Hepatocyte (in vitro differentiated cells): Measurements from ENCODE around the gene GPC3. TPM values are rescaled to one million over a fixed set of nuclear protein-coding genes. Genes with fewer than 3 reads are reported as not detected.

Source experiments
- DNase-seq: peaks from one replicate; pipeline ENCODE4 v3.0.0-alpha.2; 2016; ENCODE audit warnings: low spot score
- H2AFZ ChIP-seq: fragments of 200-600 bp; sonication (generic); 2 replicates; pipeline ENCODE4 v1.6.0; 2016; ENCODE audit warnings: antibody characterized with exemption, mild to moderate bottlenecking
- H3K27ac ChIP-seq: fragments of 200-600 bp; sonication (generic); 2 replicates; pipeline ENCODE4 v1.5.1; 2016; ENCODE audit warnings: mild to moderate bottlenecking
- H3K27me3 ChIP-seq: fragments of 200-600 bp; sonication (generic); 2 replicates; pipeline ENCODE4 v1.6.1; 2016
- H3K36me3 ChIP-seq: fragments of 200-600 bp; sonication (generic); replicated peaks from 2 replicates; pipeline ENCODE4 v1.5.1; 2016; ENCODE audit warnings: low read depth; ENCODE audit not compliant: insufficient read depth
- H3K4me1 ChIP-seq: fragments of 200-600 bp; sonication (generic); 2 replicates; pipeline ENCODE4 v1.5.1; 2016; ENCODE audit warnings: mild to moderate bottlenecking, moderate library complexity; ENCODE audit not compliant: insufficient read depth
- H3K4me2 ChIP-seq: fragments of 200-600 bp; sonication (generic); 2 replicates; pipeline ENCODE4 v1.6.0; 2016
- H3K4me3 ChIP-seq: fragments of 200-600 bp; sonication (generic); 2 replicates; pipeline ENCODE4 v1.5.1; 2016; ENCODE audit warnings: mild to moderate bottlenecking
- H3K79me2 ChIP-seq: fragments of 200-600 bp; sonication (generic); 2 replicates; pipeline ENCODE4 v1.6.0; 2017; ENCODE audit warnings: mild to moderate bottlenecking
- H3K9me2 ChIP-seq: fragments of 200-600 bp; sonication (generic); replicated peaks from 2 replicates; pipeline ENCODE4 v1.6.0; 2017; ENCODE audit warnings: mild to moderate bottlenecking; ENCODE audit not compliant: insufficient read depth
- H3K9me3 ChIP-seq: fragments of 200-600 bp; sonication (generic); 2 replicates; pipeline ENCODE4 v1.5.1; 2016; ENCODE audit warnings: low read depth, mild to moderate bottlenecking
- H4K20me1 ChIP-seq: fragments of 200-600 bp; sonication (generic); 2 replicates; pipeline ENCODE4 v1.6.0; 2016; ENCODE audit warnings: mild to moderate bottlenecking; ENCODE audit not compliant: insufficient read depth, poor library complexity, severe bottlenecking
- CTCF ChIP-seq: fragments of 200-600 bp; sonication (generic); IDR thresholded peaks from 2 replicates; pipeline ENCODE4 v1.5.1; 2016; ENCODE audit warnings: antibody characterized with exemption, mild to moderate bottlenecking; ENCODE audit not compliant: poor library complexity
- EZH2 ChIP-seq: fragments of 200-600 bp; sonication (generic); IDR thresholded peaks from 2 replicates; pipeline ENCODE4 v1.6.1; 2016; ENCODE audit warnings: antibody characterized with exemption, mild to moderate bottlenecking, borderline replicate concordance
- EZH2phosphoT487 ChIP-seq: fragments of 200-600 bp; sonication (generic); IDR thresholded peaks from one replicate; pipeline ENCODE4 v1.6.1; 2018; ENCODE audit warnings: antibody characterized with exemption, mild to moderate bottlenecking, low read depth, moderate library complexity; ENCODE audit not compliant: unreplicated experiment, severe bottlenecking
- WGBS: methylation state at CpG from one replicate; pipeline ENCODE4 v1.1.6; 2016; ENCODE audit warnings: low lambda C conversion rate; ENCODE audit errors: missing lambda C conversion rate; 5-methylcytosine and 5-hydroxymethylcytosine counted together
- polyA plus RNA-seq: library from polyadenylated mRNA; unstranded; fragments of >200 nt; fragmentation: Nextera tagmentation; extraction: Ambion mirVana; gene quantifications from 2 replicates; pipeline ENCODE4 v1.2.1, GENCODE V29; 2016
- total RNA-seq: library from RNA; depleted of rRNA; stranded (reverse); fragments of >200 nt; gene quantifications from 2 replicates; pipeline ENCODE4 v1.2.3, GENCODE V29; 2014

Gene GPC3
- total and polyA plus RNA-seq, 2 experiments from 2014 or later: 789 to 860 TPM

- H3K36me3 ChIP-seq: no peaks in the 10 kb centered on the region
Measured at GRCh38 chrX:133654811-133655210, 330.6 kb downstream of the GPC3 start.

GRCh38 chrX:133653358-133653757 is 332.0 kb downstream of the GPC3 start:
- Histone ChIP-seq H3K4me1 (peaks cover 4% of the 10 kb centered on the region), H3K27me3 (no peaks in the 10 kb centered on the region), H3K9me2 (no peaks in the 10 kb centered on the region), H3K36me3 (no peaks in the 10 kb centered on the region), H3K9me3 (no peaks in the 10 kb centered on the region), H3K4me2 (no peak overlapping the region), H2AFZ (no peak overlapping the region), H3K79me2 (no peaks in the 10 kb centered on the region), H4K20me1 (no peaks in the 10 kb centered on the region), H3K4me3 (no peak overlapping the region), H3K27ac (no peak overlapping the region)
- no peak for DNase-seq
- TF ChIP-seq EZH2phosphoT487 (no peak), EZH2 (no peak), CTCF (no peak)
- 68% methylated on average over 2 of the region's 2 CpGs for WGBS

More at GRCh38 chrX:133654811-133655210, 330.6 kb downstream of the GPC3 start:
- no peak overlapping the region for H3K27ac ChIP-seq
- no peaks in the 10 kb centered on the region for H4K20me1 ChIP-seq
- H3K9me2 ChIP-seq: no peaks in the 10 kb centered on the region
- H3K4me1 ChIP-seq: peaks cover 4% of the 10 kb centered on the region
- DNase-seq: no peak
- H2AFZ ChIP-seq: no peak overlapping the region
- TF ChIP-seq EZH2 (no peak), EZH2phosphoT487 (no peak), CTCF (no peak)
- no peak overlapping the region for H3K4me2 ChIP-seq
- H3K4me3 ChIP-seq: no peak overlapping the region
- no peaks in the 10 kb centered on the region for H3K27me3 ChIP-seq
- no peaks in the 10 kb centered on the region for H3K79me2 ChIP-seq
- no peaks in the 10 kb centered on the region for H3K9me3 ChIP-seq

- Histone ChIP-seq H3K27me3 (no peaks in the 10 kb centered on the region), H3K27ac (no peak overlapping the region), H2AFZ (no peak overlapping the region), H3K36me3 (no peaks in the 10 kb centered on the region), H4K20me1 (no peaks in the 10 kb centered on the region), H3K79me2 (no peaks in the 10 kb centered on the region), H3K4me1 (peaks cover under 1% of the 10 kb centered on the region), H3K9me3 (no peaks in the 10 kb centered on the region), H3K4me2 (no peak overlapping the region), H3K9me2 (no peaks in the 10 kb centered on the region), H3K4me3 (no peak overlapping the region)
- DNase-seq: no peak
- TF ChIP-seq EZH2: no peak
- TF ChIP-seq EZH2phosphoT487: no peak
- TF ChIP-seq CTCF: no peak
- WGBS: 77% methylated on average over 1 of the region's 1 CpG
Measured at GRCh38 chrX:133652185-133652584, 333.2 kb downstream of the GPC3 start.

- TF ChIP-seq EZH2 (no peak), CTCF (no peak), EZH2phosphoT487 (no peak)
- no peaks in the 10 kb centered on the region for H4K20me1 ChIP-seq
- DNase-seq: no peak
Measured at GRCh38 chrX:133650239-133650638, 335.2 kb downstream of the GPC3 start.

More at GRCh38 chrX:133650239-133650638, 335.2 kb downstream of the GPC3 start:
- Histone ChIP-seq H3K4me2 (no peak overlapping the region), H3K4me3 (no peak overlapping the region), H3K27ac (no peak overlapping the region), H2AFZ (no peak overlapping the region), H3K27me3 (no peaks in the 10 kb centered on the region), H3K79me2 (no peaks in the 10 kb centered on the region), H3K9me3 (no peaks in the 10 kb centered on the region), H3K36me3 (no peaks in the 10 kb centered on the region), H3K9me2 (no peaks in the 10 kb centered on the region), H3K4me1 (no peaks in the 10 kb centered on the region)
- 72% methylated on average over 1 of the region's 1 CpG for WGBS
